A204.1 (cell line): ENCODE measurements around the gene ANKUB1.
A peak's percentile ranks its signal among the peaks of the same experiment; 100 is the strongest.

Experiments used
- FAIRE-seq: peaks from 2 replicates; lab custom pipeline; 2012; peaks lifted over from hg19 to GRCh38; lab: Jason Lieb, UNC

Gene ANKUB1

DNA sequence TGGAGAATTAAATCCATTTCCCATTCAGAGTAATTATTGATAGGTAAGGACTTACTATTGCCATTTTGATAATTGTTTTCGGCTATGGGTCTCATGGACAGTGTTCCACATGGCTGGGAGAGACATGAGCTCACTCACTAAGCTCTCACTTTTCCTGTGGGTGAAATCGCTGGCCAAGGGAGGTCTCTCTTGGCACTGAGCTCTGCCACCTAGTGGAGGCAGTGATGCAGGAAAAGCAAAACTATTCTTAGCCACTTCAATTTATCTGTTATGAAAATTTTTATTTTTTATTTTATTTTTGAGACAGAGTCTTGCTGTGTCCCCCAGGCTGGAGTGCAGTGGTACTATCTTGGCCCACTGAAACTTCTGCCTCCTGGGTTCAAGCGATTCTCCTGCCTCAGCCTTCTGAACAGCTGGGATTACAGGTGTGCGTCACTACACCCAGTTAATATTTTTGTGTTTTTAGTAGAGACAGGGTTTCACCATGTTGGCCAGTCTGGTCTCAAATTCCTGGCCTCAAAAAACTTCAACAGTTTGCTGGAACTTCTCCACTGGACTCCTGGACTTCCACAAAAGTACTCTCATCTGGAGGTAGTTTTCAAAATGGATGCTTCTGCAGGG is 16.0 kb upstream of the ANKUB1 start:
- FAIRE-seq, result peak; percentile 87

DNA sequence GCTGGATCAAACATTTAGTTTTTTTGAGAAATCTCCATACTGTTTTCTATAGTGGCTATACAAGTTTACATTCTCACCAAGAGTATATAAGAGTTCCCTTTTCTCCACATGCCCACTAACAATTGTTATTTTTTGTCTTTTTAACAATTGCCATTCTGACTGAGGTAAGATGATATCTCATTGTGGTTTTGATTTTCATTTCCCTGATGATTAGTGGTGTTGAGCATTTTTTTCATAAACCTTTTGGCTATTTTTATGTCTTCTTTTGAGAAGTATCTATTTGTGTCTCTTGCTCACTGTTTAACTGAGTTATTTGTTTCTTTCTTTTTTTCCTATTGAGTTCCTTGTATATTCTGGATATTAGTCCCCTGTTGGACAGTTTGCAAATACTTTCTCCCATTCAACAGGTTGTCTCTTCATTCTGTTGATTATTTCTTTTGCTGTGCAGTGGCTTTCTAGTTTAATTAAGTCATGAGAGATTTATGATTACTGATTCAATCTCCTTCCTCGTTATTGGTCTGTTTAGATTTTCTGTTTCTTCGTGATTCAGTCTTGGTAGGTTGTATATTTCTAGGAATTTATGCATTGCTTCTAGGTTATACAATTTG is 13.9 kb upstream of the ANKUB1 start:
- FAIRE-seq, result no peak

DNA sequence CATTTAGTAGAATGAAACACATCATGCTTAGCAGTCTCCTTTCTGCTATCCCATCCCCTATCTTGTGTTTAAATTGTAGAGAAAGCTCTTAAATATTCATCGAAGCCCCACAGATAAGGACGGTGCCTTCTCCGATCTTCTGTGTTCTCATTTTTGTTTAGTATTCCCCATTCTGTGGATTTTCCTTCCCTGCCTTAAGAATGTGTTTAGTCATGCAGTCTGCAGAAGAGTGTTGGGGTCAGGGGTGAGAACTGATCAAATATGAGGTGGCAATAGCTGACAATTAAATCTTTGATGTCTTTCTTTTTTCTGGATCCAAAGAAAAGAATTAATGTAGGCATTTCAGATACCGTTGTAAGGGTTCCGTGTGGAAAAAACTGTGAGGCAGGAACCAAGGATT is 9.3 kb upstream of the ANKUB1 start:
- no peak for FAIRE-seq

DNA sequence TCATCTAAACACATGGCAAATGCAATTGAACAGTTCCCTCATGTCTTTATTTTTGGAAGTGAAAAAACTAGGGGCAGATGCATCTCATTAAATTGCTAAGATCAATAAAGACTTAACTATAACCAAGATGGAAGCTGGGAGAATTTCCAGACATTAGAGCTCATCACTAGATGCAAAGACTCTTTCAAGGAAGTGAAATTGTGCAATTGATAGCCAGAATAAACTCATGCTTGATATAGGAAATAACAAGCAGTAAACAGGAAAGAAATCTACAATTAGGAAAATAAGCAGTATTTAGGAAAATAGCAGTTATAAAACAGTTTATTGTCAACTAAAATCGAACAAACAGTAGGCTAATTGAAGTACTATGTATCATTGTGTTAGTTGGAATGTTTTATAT is 8.8 kb upstream of the ANKUB1 start:
- no peak for FAIRE-seq

DNA sequence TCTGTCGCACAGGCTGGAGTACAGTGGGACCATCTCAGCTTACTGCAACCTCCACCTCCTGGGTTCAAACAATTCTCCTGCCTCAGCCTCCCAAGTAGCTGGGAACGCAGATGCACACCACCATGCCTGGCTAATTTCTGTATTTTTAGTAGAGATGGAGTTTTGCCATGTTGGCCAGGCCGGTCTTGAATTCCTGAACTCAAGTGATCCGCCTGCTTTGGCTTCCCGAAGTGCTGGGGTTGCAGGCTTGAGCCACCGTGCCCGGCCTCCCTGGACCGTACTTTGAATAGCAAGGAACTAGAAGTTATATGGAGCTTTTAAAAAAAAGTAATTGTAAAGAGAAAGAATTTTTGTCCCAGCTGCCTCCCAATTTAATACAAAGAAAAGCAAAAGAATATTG is 8.3 kb upstream of the ANKUB1 start:
- FAIRE-seq, result no peak

DNA sequence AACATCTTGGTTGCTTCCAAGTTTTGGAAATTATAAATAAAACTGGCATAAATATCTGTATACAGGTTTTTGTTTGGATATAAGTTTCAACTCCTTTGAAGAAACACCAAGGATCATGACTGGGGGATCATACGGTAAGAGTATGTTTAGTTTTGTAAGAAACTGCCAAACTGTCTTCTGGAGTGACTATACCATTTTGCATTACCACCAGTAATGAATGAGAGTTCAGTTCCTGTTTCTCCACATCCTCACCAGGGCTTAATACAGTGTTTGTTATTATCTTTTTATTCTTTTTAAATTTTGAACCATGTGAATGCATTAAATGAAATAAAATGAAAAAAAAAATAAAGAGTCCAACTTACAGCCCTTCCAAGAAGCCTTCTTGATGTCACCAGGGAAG is 3.7 kb upstream of the ANKUB1 start:
- FAIRE-seq, result no peak

DNA sequence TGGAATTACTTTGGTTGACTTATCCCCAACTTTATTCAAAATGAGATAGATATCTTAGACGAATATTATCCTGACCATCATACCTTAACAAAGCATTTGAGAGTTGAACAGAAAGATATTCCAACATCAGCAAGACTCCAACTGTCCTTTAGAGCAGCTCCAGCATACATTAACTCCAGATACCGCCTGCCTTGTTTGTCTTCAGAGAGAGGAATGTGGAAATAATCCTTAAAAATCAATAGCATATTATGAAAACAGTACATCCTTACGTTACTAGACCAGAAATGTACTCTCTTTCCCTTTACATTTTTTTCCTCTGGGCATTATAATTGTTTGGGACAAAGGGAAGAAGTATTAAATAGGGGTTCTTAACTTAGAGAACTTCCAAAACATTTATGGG is 1.7 kb downstream of the ANKUB1 start:
- FAIRE-seq, result no peak

DNA sequence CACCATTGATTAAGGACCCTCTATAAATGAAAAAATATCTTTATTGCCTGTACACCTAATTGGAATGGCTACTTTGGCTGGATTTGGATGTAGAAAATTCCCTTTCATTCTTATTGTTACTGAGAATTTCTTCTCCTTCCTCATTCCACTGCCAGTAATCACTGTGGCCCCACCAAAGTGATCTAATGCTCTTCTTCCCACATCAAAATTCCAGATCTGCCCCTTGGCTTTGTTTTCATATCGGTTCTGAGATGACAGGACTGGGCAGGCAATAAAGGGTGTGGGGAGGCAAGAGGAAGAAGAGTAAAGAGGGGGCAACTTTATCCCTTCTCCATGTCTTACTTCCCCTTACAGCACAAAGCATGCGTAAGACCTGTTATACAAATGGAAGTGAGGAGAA is 2.1 kb downstream of the ANKUB1 start:
- FAIRE-seq, result no peak

DNA sequence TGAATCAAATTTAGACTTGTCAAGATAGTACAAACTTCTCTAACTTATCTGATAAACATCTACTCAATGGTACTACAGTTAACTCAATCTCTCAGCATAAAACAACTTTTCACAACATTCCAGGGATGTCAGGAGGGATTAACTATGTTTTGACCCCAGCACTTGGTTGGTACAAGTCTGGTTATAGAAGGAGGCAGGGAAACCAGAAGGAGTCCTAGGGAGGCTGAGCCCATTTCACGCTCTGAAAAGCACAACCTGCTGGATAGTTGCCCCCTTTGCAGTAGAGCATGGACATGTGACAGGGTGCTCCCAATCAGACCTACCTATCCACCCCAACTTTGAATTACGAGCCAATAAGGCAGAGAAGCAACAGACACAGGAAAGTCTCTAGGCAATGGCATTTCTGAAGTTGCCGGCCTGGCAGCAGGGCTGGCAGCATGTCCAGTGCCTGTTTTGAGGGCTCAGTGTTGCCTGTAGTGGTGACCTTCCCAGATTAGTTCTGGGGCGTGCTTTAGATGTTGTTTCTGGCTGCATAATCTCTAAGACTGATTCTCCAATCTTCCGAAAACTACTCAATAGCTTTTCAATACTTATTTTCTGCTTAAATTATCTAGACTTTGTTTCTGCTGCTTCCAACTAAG is 8.2 kb downstream of the ANKUB1 start:
- no peak for FAIRE-seq

DNA sequence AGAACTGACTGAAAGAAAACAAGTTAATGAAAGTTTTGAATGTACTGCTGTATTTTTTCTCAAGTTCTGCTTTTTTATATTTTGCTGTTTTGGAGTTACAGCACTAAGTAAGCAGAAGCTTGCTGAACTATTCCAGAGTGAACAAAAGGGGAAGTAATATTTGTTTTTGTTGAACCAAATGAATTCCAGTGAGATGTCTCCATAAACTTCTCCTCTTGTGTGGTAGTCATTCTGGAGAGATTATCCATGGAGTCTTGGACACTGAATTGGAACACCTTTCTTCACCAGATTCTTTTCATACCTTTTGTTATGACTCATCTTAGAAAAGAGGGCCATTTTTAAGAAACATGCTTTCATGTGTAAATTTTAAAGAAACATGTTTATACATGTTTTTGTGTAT is 8.8 kb downstream of the ANKUB1 start:
- no peak for FAIRE-seq

DNA sequence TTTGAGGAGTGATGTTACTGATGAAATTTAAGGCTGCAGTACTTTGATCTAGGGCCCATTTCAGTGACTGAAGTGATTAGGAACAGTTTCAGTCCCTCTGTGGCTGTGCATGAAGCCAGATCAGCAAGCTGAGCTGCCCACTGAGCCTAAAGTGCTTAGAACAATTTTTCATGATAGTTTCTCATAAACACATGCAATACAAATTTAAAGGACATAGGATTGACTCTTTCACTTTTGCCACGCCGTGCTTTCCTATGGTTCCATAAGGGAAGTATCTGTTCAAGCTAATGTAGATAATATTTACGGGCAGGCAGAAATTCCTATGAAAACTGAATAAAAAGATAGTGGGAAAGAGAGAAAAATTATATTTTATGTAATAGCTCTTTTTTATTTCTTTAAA is 10.6 kb downstream of the ANKUB1 start:
- FAIRE-seq, result no peak

DNA sequence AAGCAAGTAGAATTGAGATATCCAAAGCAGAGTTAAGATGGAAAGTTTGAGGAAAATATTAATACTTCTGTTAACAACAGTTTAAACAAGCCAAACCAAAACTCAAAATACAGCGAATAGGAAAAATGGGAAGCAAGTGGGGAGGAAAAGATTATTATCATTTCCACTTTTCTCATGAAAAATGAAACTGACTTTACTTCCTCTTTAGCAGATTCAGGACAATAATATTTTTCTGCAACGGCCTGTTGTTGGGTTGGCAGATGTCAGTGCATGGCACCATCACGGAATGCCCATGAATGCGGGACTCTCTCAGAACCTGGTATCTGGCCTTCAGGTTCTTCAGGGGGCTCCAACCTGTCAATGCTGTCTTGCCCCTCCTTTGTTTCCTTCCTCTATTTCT is 11.1 kb downstream of the ANKUB1 start:
- FAIRE-seq, result no peak

DNA sequence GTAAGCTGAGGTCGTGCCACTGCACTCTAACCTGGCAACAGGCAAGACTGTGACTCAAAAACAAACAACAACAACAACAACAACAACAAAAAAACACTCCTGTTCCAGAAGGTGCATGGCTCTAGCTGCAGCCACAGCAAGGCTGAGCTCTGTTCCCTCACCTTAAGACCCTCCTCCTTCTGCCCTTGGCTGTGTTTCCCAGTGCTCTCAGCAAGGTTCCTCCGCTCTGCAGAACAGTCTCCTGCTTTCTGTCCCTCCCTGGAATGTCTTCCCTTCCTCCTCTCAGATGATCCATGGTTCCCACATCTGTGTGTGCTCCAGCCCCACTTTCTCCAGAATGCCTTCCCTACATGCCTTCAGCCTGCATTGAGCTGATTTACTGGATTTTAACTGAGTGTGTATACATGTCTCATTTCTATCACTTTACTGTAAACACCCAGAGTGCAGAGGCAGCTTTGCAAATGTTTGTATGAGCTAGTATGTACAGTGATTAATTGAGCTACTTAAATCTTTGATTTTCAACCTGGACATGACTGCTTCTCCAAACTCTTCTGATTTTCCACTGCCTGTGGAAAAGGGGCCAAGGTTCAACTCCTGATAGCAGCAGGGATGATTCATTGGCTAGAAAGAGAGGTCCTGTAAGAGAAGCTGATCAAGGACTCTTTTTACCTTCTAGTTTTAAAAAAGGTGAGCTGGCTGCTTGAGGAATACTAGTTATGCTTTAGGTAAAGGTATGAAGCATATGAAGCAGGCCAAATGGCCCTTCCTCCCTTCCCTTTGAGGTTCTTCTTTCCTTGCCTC is 14.7 kb downstream of the ANKUB1 start:
- FAIRE-seq, result no peak

DNA sequence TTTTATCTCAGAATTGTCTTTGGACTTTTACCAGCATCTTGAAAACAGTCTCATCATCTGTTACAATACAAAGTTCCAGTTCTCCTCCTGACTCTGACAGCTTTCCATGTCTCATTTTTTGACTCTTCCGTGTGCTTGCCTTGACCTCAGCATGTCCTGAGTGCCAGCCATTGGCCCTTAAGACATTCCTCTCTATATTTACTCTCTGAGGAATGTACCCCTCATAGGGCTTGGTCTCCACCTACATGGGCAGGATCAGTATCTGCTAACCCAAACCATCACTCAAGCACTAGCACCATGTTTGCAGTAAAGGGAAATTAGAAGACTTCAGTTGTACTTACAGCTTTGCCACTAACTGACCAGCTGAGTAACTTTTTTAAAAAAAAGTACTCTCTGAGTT is 16.2 kb downstream of the ANKUB1 start:
- no peak for FAIRE-seq

DNA sequence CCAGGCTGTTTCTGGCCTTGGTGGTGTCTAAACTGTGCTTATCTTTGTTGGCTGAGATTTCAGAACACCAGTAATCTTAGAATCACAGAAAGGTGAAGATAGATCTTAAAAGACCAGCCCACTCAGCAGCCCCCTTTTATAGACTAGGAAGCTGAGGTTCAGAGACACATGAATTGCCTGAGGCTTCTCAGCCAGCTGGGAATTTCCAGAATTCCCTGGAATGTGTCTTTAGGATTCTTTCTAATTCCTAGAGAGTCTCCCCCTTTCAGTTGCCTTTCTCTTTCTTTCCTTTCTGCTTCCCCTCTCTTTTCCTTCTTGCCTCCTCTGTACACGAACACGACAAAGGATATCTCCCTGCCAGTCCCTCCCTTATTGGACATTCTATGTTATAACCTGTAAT is 19.5 kb downstream of the ANKUB1 start:
- FAIRE-seq, result no peak

DNA sequence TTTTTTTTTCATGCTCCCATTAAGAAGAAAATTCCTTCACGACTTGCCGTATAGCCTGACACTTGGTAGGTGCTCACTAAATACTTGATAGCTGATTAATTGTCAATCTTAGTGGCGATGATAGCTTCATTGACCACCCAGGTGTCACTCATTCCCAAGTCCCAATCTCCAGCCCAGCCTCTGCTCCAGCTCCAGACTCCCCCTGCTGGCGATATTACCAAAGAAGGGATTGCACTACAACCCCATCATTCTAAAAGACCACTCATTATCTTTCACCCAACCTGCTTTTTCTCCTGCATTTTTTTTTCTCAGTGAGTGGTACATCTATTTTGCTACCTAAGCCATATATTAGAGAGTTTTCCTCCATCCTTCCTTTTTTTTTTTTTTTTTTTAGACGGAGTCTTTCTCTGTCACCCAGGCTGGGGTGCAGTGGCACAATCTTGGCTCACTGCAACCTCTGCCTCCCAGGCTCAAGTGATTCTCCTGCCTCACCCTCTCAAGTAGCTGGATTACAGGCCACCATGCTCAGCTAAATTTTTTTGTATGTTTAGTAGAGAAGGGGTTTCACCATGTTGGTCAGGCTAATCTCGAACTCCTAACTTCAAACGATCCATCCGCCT is 20.6 kb downstream of the ANKUB1 start:
- no peak for FAIRE-seq

DNA sequence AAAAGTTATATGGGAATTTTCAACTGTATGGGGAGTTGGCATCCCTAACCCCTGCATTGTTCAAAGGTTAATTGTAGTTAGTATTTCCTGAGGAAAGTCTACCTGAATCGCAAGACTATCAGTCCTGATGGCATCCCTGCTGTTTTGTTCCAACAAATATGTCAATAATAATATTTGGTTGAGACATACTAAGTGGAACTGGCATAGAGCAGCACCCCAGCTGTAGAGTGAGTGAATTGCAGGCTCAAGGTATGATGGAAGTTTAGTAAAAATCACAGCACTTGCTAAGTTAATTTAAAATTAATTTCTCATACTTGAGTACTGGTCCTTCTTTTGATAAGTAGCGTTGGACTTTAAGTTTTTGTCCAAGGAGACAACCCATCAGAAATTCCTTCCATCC is 22.1 kb downstream of the ANKUB1 start:
- FAIRE-seq, result no peak

DNA sequence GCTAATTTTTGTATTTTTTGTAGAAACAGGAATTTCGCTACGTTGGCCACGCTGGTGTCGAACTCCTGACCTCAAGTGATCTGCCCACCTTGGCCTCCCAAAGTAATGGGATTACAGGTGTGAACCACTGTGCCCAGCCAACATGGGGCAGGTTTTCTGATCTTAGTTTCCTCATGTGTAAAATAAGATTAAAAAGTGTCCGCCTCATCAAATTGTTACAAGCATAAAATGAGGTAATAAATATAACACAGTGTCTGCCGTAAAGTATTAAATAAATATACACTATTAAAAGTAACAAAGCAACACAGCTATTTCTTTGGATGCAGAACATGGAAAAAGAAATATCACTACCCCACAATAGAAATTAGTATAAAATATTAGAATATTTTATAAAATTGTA is 23.6 kb downstream of the ANKUB1 start:
- no peak for FAIRE-seq

DNA sequence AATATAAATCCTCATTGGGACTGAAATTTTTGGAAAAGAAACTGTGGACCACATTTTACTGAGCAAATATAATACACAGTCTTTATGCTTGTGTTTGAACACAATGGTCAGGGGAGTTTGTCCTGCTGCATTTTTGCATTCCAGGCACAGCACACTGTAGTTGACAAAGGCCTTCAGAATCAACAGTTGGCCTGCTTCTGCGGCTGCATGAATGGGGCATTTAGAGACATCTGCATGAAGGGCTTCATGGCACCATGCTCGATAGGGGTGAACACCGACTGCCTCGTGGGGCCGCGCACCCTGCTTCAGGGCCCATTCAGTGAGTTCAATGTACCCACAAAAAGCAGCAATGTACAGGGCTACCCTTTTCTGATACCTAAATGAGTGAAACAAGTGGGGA is 24.6 kb downstream of the ANKUB1 start:
- no peak for FAIRE-seq

DNA sequence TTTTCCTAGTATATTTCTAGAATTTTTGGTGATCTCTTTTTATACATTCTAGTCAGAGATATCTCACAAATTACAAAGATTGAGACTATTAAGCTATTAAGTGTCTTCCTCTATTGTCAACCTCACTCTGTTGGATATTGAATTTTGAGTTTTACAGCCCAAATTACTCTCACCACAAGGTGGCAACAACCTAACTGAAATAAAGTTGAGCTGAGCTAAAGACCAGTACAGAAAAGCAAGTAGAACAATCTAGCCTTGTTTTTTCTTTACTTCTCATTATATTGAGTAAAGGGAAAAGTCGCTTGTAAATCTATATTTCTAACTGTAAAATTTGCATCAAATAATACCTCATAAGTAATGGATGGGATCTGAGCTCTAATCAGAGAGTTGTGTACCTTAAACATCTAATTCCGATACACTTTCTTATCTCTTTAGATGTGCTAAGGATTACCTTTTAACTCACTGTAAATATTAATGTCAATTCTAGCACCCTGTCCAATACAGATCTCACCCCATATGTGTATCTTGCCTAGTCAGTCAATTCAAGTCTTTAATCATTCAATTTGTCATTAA is 26.5 kb downstream of the ANKUB1 start:
- peak; percentile 82 for FAIRE-seq

DNA sequence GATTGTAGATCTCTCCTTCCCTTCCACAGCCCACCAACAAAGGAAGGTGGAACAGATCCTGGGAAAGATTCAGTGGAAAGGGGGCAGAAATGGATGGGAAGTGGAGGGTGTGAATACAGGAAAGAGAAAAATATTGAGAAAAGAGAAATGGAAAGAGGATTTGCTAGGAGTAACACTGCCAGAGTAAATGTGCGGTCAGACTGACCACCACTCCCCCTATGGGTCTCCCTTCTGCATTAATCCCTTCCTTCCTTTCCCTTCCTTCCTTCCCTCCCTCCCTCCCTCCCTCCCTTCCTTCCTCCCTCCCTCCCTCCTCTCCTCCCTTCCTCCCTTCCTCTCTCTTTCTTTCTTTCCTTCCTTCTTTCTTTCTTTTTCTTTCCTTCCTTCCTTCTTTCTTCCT is 28.1 kb downstream of the ANKUB1 start:
- no peak for FAIRE-seq

DNA sequence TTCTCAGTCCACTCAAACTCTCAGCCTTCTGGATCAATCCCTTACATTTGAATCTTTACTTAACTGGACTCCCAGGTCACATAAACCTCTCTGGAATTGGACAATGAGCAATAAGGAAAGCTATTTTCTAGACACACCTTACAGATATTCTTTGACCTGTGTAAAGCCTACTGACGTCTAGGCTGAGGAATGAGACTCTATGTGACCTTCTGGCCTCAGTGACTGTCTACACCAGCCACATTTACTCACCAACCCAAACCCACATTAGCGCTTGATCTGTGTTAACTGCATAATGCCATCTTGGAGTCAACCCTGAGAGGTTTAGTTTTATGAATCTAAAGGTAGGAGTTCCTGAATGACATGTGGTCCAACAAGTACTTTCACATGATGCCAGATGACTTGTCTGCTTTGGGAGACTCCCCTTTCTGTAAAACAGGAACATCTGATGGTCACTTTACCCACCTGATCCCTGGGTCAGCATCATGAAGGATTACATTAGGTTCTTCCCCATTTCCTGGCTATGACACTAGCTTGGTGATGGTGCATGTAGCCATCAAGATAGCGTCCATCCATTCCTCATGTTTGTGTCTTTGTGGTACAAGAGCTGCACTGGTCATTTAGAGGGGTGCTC is 28.7 kb downstream of the ANKUB1 start:
- FAIRE-seq, result no peak
